ENCODE data around the gene KLRG1.

The KLRG1 gene

GRCh38 chr12:8956772-8957171 lies 32.6 kb upstream of the KLRG1 start:
- no peak for DNase-seq (ENCODE audit: low read depth)
- no peak for TF ChIP-seq CTCF (conservative IDR thresholded peaks at IDR 0.05; ENCODE audit: low read depth, low read length)
- H3K4me3 ChIP-seq (ENCODE audit: low read length), result no peak overlapping the region

DNA sequence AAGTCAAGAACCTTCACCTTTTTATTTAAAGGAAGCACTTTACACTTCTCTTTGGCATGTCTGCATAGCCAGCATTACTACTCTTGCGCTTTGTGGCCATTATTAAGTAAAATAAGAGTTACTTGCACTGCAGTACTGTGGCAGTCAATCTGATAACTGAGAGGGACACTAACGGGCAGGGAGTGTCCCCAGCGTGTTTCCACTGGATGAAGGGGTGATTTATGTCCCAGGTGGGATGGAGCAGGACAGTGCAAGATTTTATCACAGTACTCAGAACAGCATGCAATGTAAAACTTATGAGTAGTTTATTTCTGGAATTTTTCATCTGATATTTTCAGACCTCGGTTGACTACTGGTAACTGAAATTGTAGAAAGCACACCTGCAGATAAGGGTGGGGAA lies 31.8 kb upstream of the KLRG1 start:
- H3K4me3 ChIP-seq (ENCODE audit: low read length), result no peak overlapping the region
- no peak for TF ChIP-seq CTCF (conservative IDR thresholded peaks at IDR 0.05; ENCODE audit: low read depth, low read length)
- no peak for DNase-seq (ENCODE audit: low read depth)

DNA sequence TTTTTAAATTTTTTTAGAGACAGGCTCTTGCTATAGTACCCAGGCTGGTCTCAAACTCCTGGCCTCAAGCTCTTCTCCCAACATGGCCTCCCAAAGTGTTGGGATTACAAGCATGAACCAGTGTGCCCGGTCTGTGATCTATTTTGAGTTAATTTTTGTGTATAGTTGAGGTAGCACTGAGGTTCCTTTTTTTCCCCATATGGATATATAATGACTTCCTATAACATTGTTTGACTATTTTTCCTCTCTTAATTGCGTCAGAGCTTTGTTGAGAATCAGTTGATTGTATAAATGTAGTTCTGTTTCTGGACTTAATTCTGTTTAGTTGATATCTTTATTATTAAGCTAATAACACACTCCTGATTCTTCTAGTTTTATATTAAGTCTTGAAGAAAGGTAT lies 31.3 kb upstream of the KLRG1 start:
- DNase-seq (ENCODE audit: low read depth), result no peak
- no peak overlapping the region for H3K4me3 ChIP-seq (ENCODE audit: low read length)
- TF ChIP-seq CTCF (conservative IDR thresholded peaks at IDR 0.05; ENCODE audit: low read depth, low read length), result no peak

DNA sequence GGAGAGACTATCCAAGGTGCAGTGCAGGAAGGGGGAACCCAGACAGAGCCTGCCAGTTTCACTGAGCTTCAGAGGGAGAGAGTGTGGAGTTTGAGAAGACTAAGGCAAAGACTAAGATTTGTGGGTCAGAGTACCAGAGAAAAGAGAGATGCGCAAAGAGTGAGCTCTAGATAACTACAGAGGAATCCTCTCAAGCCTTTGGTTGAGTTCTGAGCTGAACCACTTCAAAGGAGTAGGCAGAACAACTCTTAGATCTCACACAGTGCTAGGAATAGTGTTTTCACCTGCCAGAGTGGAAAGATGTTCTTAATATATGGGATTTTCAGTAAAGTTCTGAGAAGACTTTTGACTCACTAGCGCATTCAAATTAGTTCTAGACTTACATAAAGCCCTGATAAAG lies 29.2 kb upstream of the KLRG1 start:
- no peak for TF ChIP-seq CTCF (conservative IDR thresholded peaks at IDR 0.05; ENCODE audit: low read depth, low read length)
- no peak overlapping the region for H3K4me3 ChIP-seq (ENCODE audit: low read length)
- DNase-seq (ENCODE audit: low read depth), result no peak

DNA sequence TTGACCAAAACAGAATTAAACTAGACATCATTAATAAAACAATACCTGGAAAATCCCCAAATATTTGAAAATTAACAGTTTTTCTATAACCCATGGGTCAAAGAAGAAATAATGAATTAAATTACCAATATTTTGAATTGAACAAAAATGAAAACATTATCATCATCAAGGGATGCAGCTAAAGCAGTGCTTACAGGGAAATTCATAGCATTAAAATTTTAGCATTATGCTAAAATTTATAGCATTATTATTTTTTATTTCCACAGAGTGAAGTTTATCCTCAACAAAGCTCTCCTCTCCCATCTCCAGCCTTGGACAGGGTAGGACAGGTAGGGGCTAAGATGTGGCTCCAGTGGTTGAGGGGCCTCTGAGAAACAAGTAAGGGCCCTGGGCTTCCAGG lies 20.6 kb upstream of the KLRG1 start:
- no peak for TF ChIP-seq CTCF (conservative IDR thresholded peaks at IDR 0.05; ENCODE audit: low read depth, low read length)
- DNase-seq (ENCODE audit: low read depth), result no peak
- no peak overlapping the region for H3K4me3 ChIP-seq (ENCODE audit: low read length)

- TF ChIP-seq CTCF (conservative IDR thresholded peaks at IDR 0.05; ENCODE audit: low read depth, low read length), result no peak
- H3K4me3 ChIP-seq (ENCODE audit: low read length), result no peak overlapping the region
- DNase-seq (ENCODE audit: low read depth), result no peak
Observed at GRCh38 chr12:8969861-8970411, 19.4 kb upstream of the KLRG1 start.

GRCh38 chr12:8970432-8970831 lies 18.9 kb upstream of the KLRG1 start:
- no peak overlapping the region for H3K4me3 ChIP-seq (ENCODE audit: low read length)
- no peak for TF ChIP-seq CTCF (conservative IDR thresholded peaks at IDR 0.05; ENCODE audit: low read depth, low read length)
- DNase-seq (ENCODE audit: low read depth), result no peak

All from retinal pigment epithelial cell (primary cell).